HFFc6 (cell line): ENCODE results near the gene CTDSP2. TPM values are rescaled to one million over a fixed set of nuclear protein-coding genes. Genes with fewer than 3 reads are reported as not detected.
A peak's percentile ranks its signal among the peaks of the same experiment; 100 is the strongest.

Source experiments
- DNase-seq: peaks from one replicate; pipeline ENCODE4 v3.0.0-alpha.2; 2018
- H3K27ac Mint-ChIP-seq: 2 replicates; pipeline ENCODE4 v1.8.0; 2020; ENCODE audit warnings: mild to moderate bottlenecking, mixed read lengths
- H3K27me3 Mint-ChIP-seq: 2 replicates; pipeline ENCODE4 v1.8.0; 2021; ENCODE audit warnings: mild to moderate bottlenecking, moderate library complexity, mixed read lengths; ENCODE audit not compliant: insufficient read depth
- H3K36me3 Mint-ChIP-seq: 2 replicates; pipeline ENCODE4 v1.8.0; 2021; ENCODE audit warnings: low read depth, mixed read lengths
- H3K4me1 Mint-ChIP-seq: 2 replicates; pipeline ENCODE4 v1.8.0; 2020; ENCODE audit warnings: low read depth, mixed read lengths
- H3K4me3 Mint-ChIP-seq: 2 replicates; pipeline ENCODE4 v1.8.0; 2020; ENCODE audit warnings: mild to moderate bottlenecking, moderate library complexity, mixed read lengths
- H3K9me3 Mint-ChIP-seq: 2 replicates; pipeline ENCODE4 v1.8.0; 2020; ENCODE audit warnings: mild to moderate bottlenecking, mixed read lengths
- total RNA-seq, 6 experiments: library from RNA; stranded (reverse); fragmentation: NEBNext Ultra II Directional; extraction: Animal tissue kit (Norgen Biotek cat#: 25700); gene quantifications; 2 replicates in 1 of 6; 3 replicates in 5 of 6; pipeline ENCODE4 v1.2.3, GENCODE V29; 2021
- TF ChIP-seq, protein P1 (sequence below): fragments of 200-600 bp; sonication (generic); IDR thresholded peaks from 2 replicates; pipeline ENCODE4 v1.5.0; 2021; ENCODE audit warnings: antibody characterized with exemption, mild to moderate bottlenecking

Gene CTDSP2
- total RNA-seq, 6 experiments from 2014 or later: 99.2 to 128 (median 111) TPM

DNA sequence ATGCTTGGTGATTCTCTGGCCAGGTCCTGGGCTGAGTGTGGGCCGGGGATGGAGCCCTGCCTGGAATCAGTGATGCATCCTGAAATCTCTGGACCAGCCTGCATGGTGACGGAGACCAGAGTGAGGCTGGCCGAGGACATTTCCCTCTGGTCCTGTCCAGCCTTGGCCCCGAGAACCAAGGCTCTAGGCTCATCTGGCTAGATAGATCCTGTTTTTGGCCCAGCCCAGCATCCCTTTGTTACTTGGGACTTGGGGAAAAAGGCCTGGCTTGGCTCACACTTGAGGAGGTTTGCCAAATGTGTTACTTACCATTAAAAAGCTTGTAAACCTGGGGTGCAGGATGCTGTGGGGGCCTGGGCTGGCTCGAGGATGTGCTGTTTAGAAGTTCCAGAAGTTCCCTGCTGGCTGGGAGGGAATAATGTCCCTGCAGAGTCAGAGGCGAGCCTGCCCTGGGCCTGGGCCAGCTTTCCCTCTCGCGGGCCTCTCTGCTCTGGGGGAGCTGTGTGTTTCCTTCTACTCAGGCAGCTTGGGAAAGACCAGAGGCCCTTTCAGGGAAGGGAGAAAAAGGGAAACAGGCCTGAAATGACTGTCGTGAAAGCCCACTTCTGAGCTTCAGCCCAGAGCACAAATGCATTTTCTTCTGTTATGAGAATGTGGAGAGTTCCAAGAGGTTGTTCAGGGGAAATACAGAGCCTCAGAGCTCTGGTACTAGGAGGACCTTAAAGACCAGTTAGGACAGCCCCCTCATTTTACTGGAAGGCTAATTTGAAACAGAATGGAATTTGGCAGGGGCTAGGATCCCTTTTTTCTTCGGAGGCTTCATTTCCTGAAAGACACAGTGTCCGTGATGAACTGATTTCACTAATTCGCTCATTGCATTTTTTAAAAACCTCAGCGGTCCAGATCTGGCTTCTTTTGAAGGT is 47.2 kb upstream of the CTDSP2 start:
- Mint-ChIP-seq H3K4me1 (peaks cover 94% of the 10 kb centered on the region), H3K4me3 (peak overlapping the region; percentile 82), H3K27me3 (no peaks in the 10 kb centered on the region), H3K9me3 (no peaks in the 10 kb centered on the region), H3K27ac (peak overlapping the region; percentile 99), H3K36me3 (no peaks in the 10 kb centered on the region)
- TF ChIP-seq, protein P1, sequence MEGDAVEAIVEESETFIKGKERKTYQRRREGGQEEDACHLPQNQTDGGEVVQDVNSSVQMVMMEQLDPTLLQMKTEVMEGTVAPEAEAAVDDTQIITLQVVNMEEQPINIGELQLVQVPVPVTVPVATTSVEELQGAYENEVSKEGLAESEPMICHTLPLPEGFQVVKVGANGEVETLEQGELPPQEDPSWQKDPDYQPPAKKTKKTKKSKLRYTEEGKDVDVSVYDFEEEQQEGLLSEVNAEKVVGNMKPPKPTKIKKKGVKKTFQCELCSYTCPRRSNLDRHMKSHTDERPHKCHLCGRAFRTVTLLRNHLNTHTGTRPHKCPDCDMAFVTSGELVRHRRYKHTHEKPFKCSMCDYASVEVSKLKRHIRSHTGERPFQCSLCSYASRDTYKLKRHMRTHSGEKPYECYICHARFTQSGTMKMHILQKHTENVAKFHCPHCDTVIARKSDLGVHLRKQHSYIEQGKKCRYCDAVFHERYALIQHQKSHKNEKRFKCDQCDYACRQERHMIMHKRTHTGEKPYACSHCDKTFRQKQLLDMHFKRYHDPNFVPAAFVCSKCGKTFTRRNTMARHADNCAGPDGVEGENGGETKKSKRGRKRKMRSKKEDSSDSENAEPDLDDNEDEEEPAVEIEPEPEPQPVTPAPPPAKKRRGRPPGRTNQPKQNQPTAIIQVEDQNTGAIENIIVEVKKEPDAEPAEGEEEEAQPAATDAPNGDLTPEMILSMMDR: 0 out of 2 replicates have a peak, but pooled peaks have one; percentile 10
- peak; percentile 94 for DNase-seq

DNA sequence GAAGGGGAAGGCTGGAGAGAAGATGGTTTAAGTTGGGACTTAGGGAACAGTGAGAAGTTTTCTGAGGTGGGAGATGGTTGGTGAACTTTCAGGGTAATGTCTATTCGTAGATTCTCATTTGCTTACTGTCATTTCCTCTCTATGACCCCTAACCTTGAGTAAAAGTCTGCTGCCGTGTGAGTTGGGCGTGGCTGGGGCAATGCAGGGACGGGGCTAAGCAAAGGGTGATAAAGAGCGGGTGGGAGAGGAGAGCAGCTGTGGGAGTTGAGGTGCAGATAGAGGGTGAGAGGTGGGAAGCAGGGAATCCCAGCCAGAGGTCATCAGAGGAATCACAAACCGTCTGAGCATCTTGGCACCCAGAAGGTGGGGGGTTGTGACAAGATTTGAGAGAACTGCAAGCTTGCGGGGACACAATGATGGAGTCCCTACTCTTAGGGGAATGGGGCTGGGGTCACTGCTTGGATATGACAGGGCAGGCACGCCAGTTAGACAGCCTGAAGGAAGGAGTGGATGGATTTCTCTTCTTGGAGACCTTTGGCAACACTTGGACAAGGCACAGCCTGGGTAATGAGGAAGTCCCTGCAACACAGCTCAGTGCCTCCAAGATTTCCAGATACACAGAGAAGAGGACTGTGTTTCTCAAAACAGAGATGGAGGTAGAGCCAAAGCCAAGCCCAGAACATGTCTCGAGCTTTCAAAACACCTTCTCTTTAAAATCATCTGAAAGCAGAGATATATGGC is 45.9 kb upstream of the CTDSP2 start:
- H3K27ac Mint-ChIP-seq: no peak overlapping the region; the same call in 1 of the 2 replicates

DNA sequence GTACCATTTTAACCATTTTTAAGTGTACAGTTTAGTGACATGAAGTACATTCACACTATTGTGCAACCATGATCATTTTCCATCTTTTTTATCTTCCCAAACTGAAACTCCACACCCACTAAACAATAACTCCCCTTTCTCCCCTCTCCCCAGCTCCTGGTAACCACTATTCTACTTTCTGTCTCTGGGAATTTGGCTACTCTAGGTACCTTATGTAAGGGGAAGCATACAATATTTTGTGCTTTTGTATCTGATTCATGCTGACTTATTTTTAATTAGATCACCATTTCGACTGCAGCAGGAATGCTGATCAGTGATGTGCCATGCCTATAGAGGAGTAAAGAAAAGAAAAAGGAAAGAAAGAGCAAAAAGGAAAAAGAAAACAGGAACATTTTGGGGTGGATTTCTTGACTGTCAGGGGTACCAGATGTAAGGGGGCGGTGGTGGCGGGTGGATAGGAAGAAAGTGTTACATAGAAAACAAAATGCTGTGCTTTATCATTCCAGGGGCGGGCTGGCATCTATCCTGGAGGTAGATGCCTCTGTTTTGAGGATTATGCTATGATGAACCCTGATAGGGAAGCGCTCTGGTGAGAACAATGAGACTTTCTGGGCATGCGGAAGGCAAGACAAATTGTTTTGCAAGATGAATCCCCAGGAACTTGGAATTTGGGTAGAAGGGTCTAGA is 45.2 kb upstream of the CTDSP2 start:
- Mint-ChIP-seq H3K9me3 (no peaks in the 10 kb centered on the region), H3K27ac (peak overlapping the region; percentile 4; the same call in 1 of the 2 replicates), H3K4me1 (peaks cover 94% of the 10 kb centered on the region), H3K36me3 (no peaks in the 10 kb centered on the region), H3K27me3 (no peaks in the 10 kb centered on the region), H3K4me3 (peak overlapping the region; percentile 1; the same call in 1 of the 2 replicates)
- no peak for DNase-seq
- TF ChIP-seq, protein P1: no peak

More for the DNA sequence above, 45.9 kb upstream of the CTDSP2 start:
- DNase-seq: no peak
- peak overlapping the region; percentile 1; the same call in 1 of the 2 replicates for H3K4me3 Mint-ChIP-seq
- H3K27me3 Mint-ChIP-seq: no peaks in the 10 kb centered on the region
- no peaks in the 10 kb centered on the region for H3K9me3 Mint-ChIP-seq
- TF ChIP-seq, protein P1: no peak
- peaks cover 94% of the 10 kb centered on the region for H3K4me1 Mint-ChIP-seq
- no peaks in the 10 kb centered on the region for H3K36me3 Mint-ChIP-seq

DNA sequence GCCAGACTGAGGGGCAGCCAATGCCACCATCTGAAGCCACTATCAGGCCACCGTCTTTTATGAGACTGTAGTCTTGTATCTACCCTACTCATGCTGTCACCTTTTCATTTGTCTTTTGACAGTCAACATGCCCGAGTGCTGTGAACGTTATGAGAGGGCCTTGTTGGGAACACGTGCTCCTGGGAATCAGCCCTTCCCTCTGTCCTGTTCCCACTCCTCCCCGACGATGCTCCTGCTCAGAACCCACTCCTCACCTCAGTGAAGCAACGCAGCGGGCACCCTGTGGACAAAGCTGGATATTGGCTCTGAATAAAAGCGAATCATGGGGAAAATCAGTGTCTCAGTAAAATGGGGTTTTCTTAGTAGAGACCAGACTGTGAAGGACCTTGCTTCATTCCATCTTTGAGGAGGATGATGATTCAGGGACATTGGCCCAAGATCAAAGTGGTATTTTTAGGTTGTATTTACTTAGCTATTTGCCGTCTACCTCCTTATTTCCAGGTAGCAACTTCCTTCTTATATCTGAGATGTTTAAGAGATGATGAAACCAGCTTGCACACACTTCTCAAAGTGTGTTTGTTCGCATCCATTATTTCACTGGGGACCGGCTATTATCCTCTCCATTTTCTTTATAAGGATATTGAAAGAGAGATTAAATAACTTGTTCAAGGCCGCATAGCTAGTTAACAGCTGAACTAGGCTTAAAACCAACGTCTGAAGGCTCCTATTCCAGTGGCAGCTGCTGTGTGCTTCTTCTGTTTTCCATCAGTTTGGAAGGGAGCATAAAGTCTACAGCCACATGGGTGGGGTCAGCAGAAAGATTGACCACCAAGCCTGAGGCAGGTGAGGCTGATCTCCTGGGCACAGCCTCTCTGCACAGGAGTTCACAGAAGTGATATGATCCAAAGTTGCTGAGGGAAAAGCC is 43.9 kb upstream of the CTDSP2 start:
- peaks cover 4% of the 10 kb centered on the region; the same call in 1 of the 2 replicates for H3K9me3 Mint-ChIP-seq
- DNase-seq: no peak
- 0 out of 2 replicates have a peak overlapping the region, but pooled peaks have one; percentile 25 for H3K4me3 Mint-ChIP-seq
- peak overlapping the region; percentile 84 for H3K27ac Mint-ChIP-seq
- TF ChIP-seq, protein P1: no peak
- H3K27me3 Mint-ChIP-seq: peaks cover 1% of the 10 kb centered on the region; the same call in 1 of the 2 replicates
- H3K36me3 Mint-ChIP-seq: no peaks in the 10 kb centered on the region
- H3K4me1 Mint-ChIP-seq: peaks cover 91% of the 10 kb centered on the region
